H9 (cell line): ENCODE measurements around the gene MGLL. TPM values are rescaled to one million over a fixed set of nuclear protein-coding genes. Genes with fewer than 3 reads are reported as not detected.
A peak's percentile ranks its signal among the peaks of the same experiment; 100 is the strongest.
"Not testable (repeated sequence)": the region's sequence is repeated elsewhere in the genome, so short reads cannot be mapped to it uniquely, and the experiment has no call there.

Experiments
- DNase-seq: peaks from one replicate; pipeline ENCODE4 v3.0.0-alpha.2; 2017
- H2AFZ ChIP-seq: one replicate; pipeline ENCODE4 v1.6.1; 2013; ENCODE audit warnings: mild to moderate bottlenecking, low read length, control low read depth, moderate library complexity
- H2AK5ac ChIP-seq: 2 replicates; pipeline ENCODE4 v1.6.1; 2013; ENCODE audit warnings: low read length, control low read depth, mixed read lengths; ENCODE audit not compliant: insufficient read length
- H2BK120ac ChIP-seq: one replicate; pipeline ENCODE4 v1.6.1; 2013; ENCODE audit warnings: low read depth, mild to moderate bottlenecking, low read length, control low read depth, inconsistent platforms; ENCODE audit not compliant: poor library complexity, severe bottlenecking
- H2BK12ac ChIP-seq: 2 replicates; pipeline ENCODE4 v1.6.1; 2013; ENCODE audit warnings: low read length, control low read depth, mixed read lengths, low read depth; ENCODE audit not compliant: insufficient read length
- H2BK15ac ChIP-seq: 2 replicates; pipeline ENCODE4 v1.6.1; 2013; ENCODE audit warnings: low read depth, low read length, control low read depth
- H2BK20ac ChIP-seq: one replicate; pipeline ENCODE4 v1.6.1; 2013; ENCODE audit warnings: low read depth, mild to moderate bottlenecking, low read length, control low read depth, inconsistent platforms; ENCODE audit not compliant: poor library complexity, severe bottlenecking
- H2BK5ac ChIP-seq: 2 replicates; pipeline ENCODE4 v1.6.1; 2013; ENCODE audit warnings: low read length, control low read depth, mixed read lengths; ENCODE audit not compliant: insufficient read length
- H3K14ac ChIP-seq: 2 replicates; pipeline ENCODE4 v1.6.1; 2013; ENCODE audit warnings: low read length, control low read depth; ENCODE audit not compliant: insufficient read depth
- H3K18ac ChIP-seq: 2 replicates; pipeline ENCODE4 v1.6.1; 2013; ENCODE audit warnings: low read depth, mild to moderate bottlenecking, mixed read lengths, low read length, control low read depth; ENCODE audit not compliant: insufficient read length
- H3K23ac ChIP-seq: 2 replicates; pipeline ENCODE4 v1.6.1; 2013; ENCODE audit warnings: low read length, control low read depth, mixed read lengths, low read depth; ENCODE audit not compliant: insufficient read length
- H3K23me2 ChIP-seq: 2 replicates; pipeline ENCODE4 v1.6.1; 2013; ENCODE audit warnings: low read depth, mild to moderate bottlenecking, mixed read lengths, low read length, control low read depth; ENCODE audit not compliant: insufficient read length, poor library complexity, severe bottlenecking
- H3K27ac ChIP-seq: 2 replicates; pipeline ENCODE4 v1.5.1; 2013; ENCODE audit warnings: low read length, control low read depth, mixed read lengths, low read depth; ENCODE audit not compliant: insufficient read length
- H3K27me3 ChIP-seq: 2 replicates; pipeline ENCODE4 v1.6.1; 2013; ENCODE audit warnings: low read length, control low read depth, inconsistent platforms; ENCODE audit not compliant: insufficient read depth
- H3K4ac ChIP-seq: 2 replicates; pipeline ENCODE4 v1.6.1; 2013; ENCODE audit warnings: low read depth, mild to moderate bottlenecking, control low read depth, inconsistent platforms, low read length, moderate library complexity
- H3K4me1 ChIP-seq: 2 replicates; pipeline ENCODE4 v1.6.1; 2013; ENCODE audit warnings: low read length, control low read depth, inconsistent platforms; ENCODE audit not compliant: insufficient read depth
- H3K4me2 ChIP-seq: 2 replicates; pipeline ENCODE4 v1.6.1; 2013; ENCODE audit warnings: low read length, control low read depth, mixed read lengths; ENCODE audit not compliant: insufficient read length, insufficient read depth
- H3K56ac ChIP-seq: 2 replicates; pipeline ENCODE4 v1.6.1; 2013; ENCODE audit warnings: low read depth, mild to moderate bottlenecking, mixed read lengths, low read length, control low read depth; ENCODE audit not compliant: insufficient read length
- H3K79me1 ChIP-seq: 2 replicates; pipeline ENCODE4 v1.6.1; 2013; ENCODE audit warnings: low read depth, mild to moderate bottlenecking, moderate library complexity, low read length, control low read depth, inconsistent platforms; ENCODE audit not compliant: insufficient read depth, poor library complexity, severe bottlenecking
- H3K79me2 ChIP-seq: 2 replicates; pipeline ENCODE4 v1.6.1; 2013; ENCODE audit warnings: low read length, control low read depth, inconsistent platforms; ENCODE audit not compliant: insufficient read depth
- H3K9ac ChIP-seq: 2 replicates; pipeline ENCODE4 v1.6.1; 2013; ENCODE audit warnings: low read length, control low read depth, mixed read lengths; ENCODE audit not compliant: insufficient read length; ENCODE audit errors: extremely low read depth
- H3K9me3 ChIP-seq: one replicate; pipeline ENCODE4 v1.6.1; 2013; ENCODE audit warnings: low read depth, low read length, inconsistent platforms; ENCODE audit not compliant: control insufficient read depth
- H3T11ph ChIP-seq: one replicate; pipeline ENCODE4 v1.6.1; 2013; ENCODE audit warnings: mild to moderate bottlenecking, low read length, control low read depth, inconsistent platforms
- H4K20me1 ChIP-seq: one replicate; pipeline ENCODE4 v1.6.1; 2013; ENCODE audit not compliant: control insufficient read depth, insufficient read length, insufficient read depth
- H4K5ac ChIP-seq: 2 replicates; pipeline ENCODE4 v1.6.1; 2013; ENCODE audit warnings: low read depth, mild to moderate bottlenecking, mixed read lengths, low read length, control low read depth; ENCODE audit not compliant: insufficient read length
- H4K8ac ChIP-seq: replicated peaks from 2 replicates; pipeline ENCODE4 v1.6.1; 2013; ENCODE audit warnings: low read length, control low read depth, mixed read lengths, low read depth; ENCODE audit not compliant: insufficient read length
- H4K91ac ChIP-seq: 2 replicates; pipeline ENCODE4 v1.6.1; 2013; ENCODE audit warnings: low read depth, mild to moderate bottlenecking, moderate library complexity, mixed read lengths, low read length, control low read depth; ENCODE audit not compliant: insufficient read length
- H3K27ac Mint-ChIP-seq, 3 experiments: 2 replicates in 2 of 3; 3 replicates in 1 of 3; pipeline ENCODE4 v1.8.0; 2020 to 2021; ENCODE audit warnings: mixed read lengths in 3 of 3, mild to moderate bottlenecking in 1 of 3, moderate library complexity in 1 of 3
- H3K27me3 Mint-ChIP-seq: 2 replicates; pipeline ENCODE4 v1.8.0; 2021; ENCODE audit warnings: low read depth, mild to moderate bottlenecking, moderate library complexity, mixed read lengths
- H3K36me3 Mint-ChIP-seq, 3 experiments: 2 replicates in 2 of 3; 3 replicates in 1 of 3; pipeline ENCODE4 v1.8.0; 2020 to 2021; ENCODE audit warnings: low read depth in 3 of 3, mixed read lengths in 3 of 3; ENCODE audit not compliant: insufficient read depth in 1 of 3
- H3K4me1 Mint-ChIP-seq, 2 experiments: 2 replicates each; pipeline ENCODE4 v1.8.0; 2020; ENCODE audit warnings: mixed read lengths in 2 of 2
- H3K4me3 Mint-ChIP-seq, 2 experiments: 2 replicates in 1 of 2; 3 replicates in 1 of 2; pipeline ENCODE4 v1.8.0; 2020 to 2021; ENCODE audit warnings: mild to moderate bottlenecking in 2 of 2, mixed read lengths in 2 of 2, moderate library complexity in 1 of 2
- H3K9me3 Mint-ChIP-seq, 2 experiments: 2 replicates in 1 of 2; 3 replicates in 1 of 2; pipeline ENCODE4 v1.8.0; 2020; ENCODE audit warnings: mild to moderate bottlenecking in 2 of 2, mixed read lengths in 2 of 2, moderate library complexity in 1 of 2
- CTCF ChIP-seq: fragments of 200-600 bp; sonication (generic); conservative IDR thresholded peaks from 3 replicates; pipeline ENCODE4 v1.8.0; 2021; ENCODE audit warnings: antibody characterized with exemption, mild to moderate bottlenecking
- WGBS: extraction: QIAGEN DNeasy Blood & Tissue Kit; methylation state at CpG from one replicate; pipeline ENCODE4 v1.1.7; 2013; ENCODE audit warnings: missing lambda C conversion rate, low lambda C conversion rate, mixed read lengths; ENCODE audit not compliant: insufficient read length; ENCODE audit errors: extremely low coverage; 5-methylcytosine and 5-hydroxymethylcytosine counted together
- total RNA-seq: library from RNA; stranded (reverse); gene quantifications from 2 replicates; pipeline ENCODE4 v1.2.1, GENCODE V29; 2021

The MGLL gene
- total RNA-seq, 1 experiment from 2014 or later: 0.11 TPM

- WGBS: no CpG with 5 or more reads among the region's 8 CpGs
- peak overlapping the region in 1 of 3 experiments; percentile 47; a peak in 2 of 7 replicates for H3K27ac Mint-ChIP-seq
- no peak overlapping the region for H3K4me3 Mint-ChIP-seq
Measured at GRCh38 chr3:127682561-127682960, 139.8 kb downstream of the MGLL start.

DNA sequence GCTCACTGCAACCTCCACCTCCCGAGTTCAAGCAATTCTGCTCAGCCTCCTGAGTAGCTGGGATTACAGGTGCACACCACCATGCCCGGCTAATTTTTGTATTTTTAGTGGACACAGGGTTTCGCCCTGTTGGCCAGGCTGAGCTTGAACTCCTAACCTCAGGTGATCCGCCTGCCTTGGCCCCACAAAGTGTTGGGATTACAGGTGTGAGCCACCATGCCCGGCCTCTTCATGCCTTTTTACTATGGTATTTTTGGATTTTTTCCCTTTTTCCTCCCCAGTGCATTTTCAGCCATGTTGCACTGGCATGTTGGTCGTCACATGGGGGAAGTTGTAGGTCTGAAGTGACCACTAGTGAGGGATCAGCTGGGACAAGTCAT lies 140.2 kb downstream of the MGLL start:
- H2BK15ac ChIP-seq, H3K23ac ChIP-seq, H2BK20ac ChIP-seq, H3K23me2 ChIP-seq, H3K79me2 ChIP-seq, H3K18ac ChIP-seq, H2BK120ac ChIP-seq, H4K8ac ChIP-seq, DNase-seq, H2AK5ac ChIP-seq, H4K20me1 ChIP-seq, H3K4me2 ChIP-seq, H3T11ph ChIP-seq, H2BK5ac ChIP-seq, H3K56ac ChIP-seq, H3K9ac ChIP-seq, H3K79me1 ChIP-seq, H3K9me3 Mint-ChIP-seq, H3K27ac ChIP-seq, H3K27me3 Mint-ChIP-seq, H3K4me3 Mint-ChIP-seq, H4K91ac ChIP-seq, H3K27me3 ChIP-seq, H3K4me1 ChIP-seq, H3K4me1 Mint-ChIP-seq, H2AFZ ChIP-seq, H3K14ac ChIP-seq, H3K9me3 ChIP-seq, H3K4ac ChIP-seq, H4K5ac ChIP-seq, H3K36me3 Mint-ChIP-seq, H2BK12ac ChIP-seq: not testable (repeated sequence)
- WGBS: no CpG with 5 or more reads among the region's 6 CpGs
- H3K27ac Mint-ChIP-seq: peak overlapping the region in 1 of 3 experiments; percentile 47; a peak in 2 of 7 replicates

More at GRCh38 chr3:127682561-127682960, 139.8 kb downstream of the MGLL start:
- Histone ChIP-seq H2BK120ac (no peak overlapping the region), H3K4me1 (no peaks in the 10 kb centered on the region; the same call in 1 of the 2 replicates), H2BK5ac (no peak overlapping the region), H2AK5ac (no peak overlapping the region), H3K18ac (no peak overlapping the region), H3K79me2 (no peaks in the 10 kb centered on the region), H3K27ac (no peak overlapping the region), H4K20me1 (no peaks in the 10 kb centered on the region), H3K4ac (no peak overlapping the region), H4K5ac (no peak overlapping the region), H2AFZ (no peak overlapping the region), H3K79me1 (no peaks in the 10 kb centered on the region), H3K56ac (no peak overlapping the region), H2BK20ac (no peak overlapping the region), H3K9ac (no peak overlapping the region), H2BK12ac (no peak overlapping the region), H3K14ac (no peak overlapping the region), H3K9me3 (no peaks in the 10 kb centered on the region), H3K4me2 (no peak overlapping the region), H4K8ac (no peak overlapping the region), H3K23ac (no peak overlapping the region), H3K23me2 (no peaks in the 10 kb centered on the region), H3T11ph (no peak overlapping the region), H4K91ac (no peak overlapping the region), H3K27me3 (no peaks in the 10 kb centered on the region; the same call in 1 of the 2 replicates), H2BK15ac (no peak overlapping the region)
- Mint-ChIP-seq H3K27me3 (no peaks in the 10 kb centered on the region; the same call in 1 of the 2 replicates), H3K4me1 (peaks cover 6 to 8% of the 10 kb centered on the region in 2 experiments), H3K9me3 (no peaks in the 10 kb centered on the region), H3K36me3 (no peaks in the 10 kb centered on the region; a peak in 1 of 7 replicates)
- peak; percentile 71 for DNase-seq
- no peak for TF ChIP-seq CTCF
